Measurements from ENCODE around the gene LCE1D. TPM values are rescaled to one million over a fixed set of nuclear protein-coding genes. Genes with fewer than 3 reads are reported as not detected.

LCE1D gene
- total RNA-seq, 6 donors from 2014 or later, result not detected

GRCh38 chr1:152823294-152823693, 26.8 kb downstream of the LCE1D start:
- Histone ChIP-seq H3K27me3 (no peaks in the 10 kb centered on the region), H3K36me3 (no peaks in the 10 kb centered on the region), H3K4me3 (no peak overlapping the region), H3K9me3 (no peaks in the 10 kb centered on the region), H3K27ac (no peak overlapping the region), H3K4me1 (no peaks in the 10 kb centered on the region)
- ATAC-seq (ENCODE audit: low FRiP score in 2 of 2) (no peak), DNase-seq (no peak)
- 38 to 46% methylated on average over 5 of the region's 5 CpGs for WGBS, 2 donors
- TF ChIP-seq CTCF (IDR thresholded peaks at IDR 0.05), result no peak
- TF ChIP-seq EP300 (IDR thresholded peaks at IDR 0.05), result no peak
- no peak for TF ChIP-seq POLR2AphosphoS5 (IDR thresholded peaks at IDR 0.05)
- TF ChIP-seq POLR2A (IDR thresholded peaks at IDR 0.05), result no peak

GRCh38 chr1:152824964-152825363, 28.4 kb downstream of the LCE1D start:
- DNase-seq (no peak), ATAC-seq (ENCODE audit: low FRiP score in 2 of 2) (no peak)
- Histone ChIP-seq H3K27me3 (no peaks in the 10 kb centered on the region), H3K4me3 (no peak overlapping the region), H3K36me3 (no peaks in the 10 kb centered on the region), H3K9me3 (no peaks in the 10 kb centered on the region), H3K27ac (no peak overlapping the region), H3K4me1 (no peaks in the 10 kb centered on the region)
- TF ChIP-seq CTCF (IDR thresholded peaks at IDR 0.05), result no peak
- TF ChIP-seq EP300 (IDR thresholded peaks at IDR 0.05), result no peak
- no peak for TF ChIP-seq POLR2A (IDR thresholded peaks at IDR 0.05)
- TF ChIP-seq POLR2AphosphoS5 (IDR thresholded peaks at IDR 0.05), result no peak

GRCh38 chr1:152827173-152827572, 30.7 kb downstream of the LCE1D start, which contains the start of gene LCE1A:
LCE1A (plus strand) TSS chr1:152827473; CDS start chr1:152827473, 0 bp downstream.
- WGBS, 2 donors, result 59 to 85% methylated on average over 2 of the region's 2 CpGs
- no peaks in the 10 kb centered on the region for H3K4me1 ChIP-seq
- no peak within 1 kb of the TSS for H3K27ac ChIP-seq
- ATAC-seq (ENCODE audit: low FRiP score in 2 of 2) (no peak), DNase-seq (no peak)
- H3K9me3 ChIP-seq, result no peaks in the 10 kb centered on the region
- no peaks in the 10 kb centered on the region for H3K27me3 ChIP-seq
- TF ChIP-seq POLR2A (IDR thresholded peaks at IDR 0.05), result no peak
- no peak for TF ChIP-seq EP300 (IDR thresholded peaks at IDR 0.05)
- no peak for TF ChIP-seq POLR2AphosphoS5 (IDR thresholded peaks at IDR 0.05)
- TF ChIP-seq CTCF (IDR thresholded peaks at IDR 0.05), result no peak
- H3K4me3 ChIP-seq, result no peak within 1 kb of the TSS
- H3K36me3 ChIP-seq, result no peaks in the 10 kb centered on the region

GRCh38 chr1:152836870-152837269, 40.3 kb downstream of the LCE1D start:
- WGBS, 2 donors, result 55 to 57% methylated on average over 2 of the region's 2 CpGs
- H3K9me3 ChIP-seq, result no peaks in the 10 kb centered on the region

More at GRCh38 chr1:152836870-152837269, 40.3 kb downstream of the LCE1D start:
- TF ChIP-seq EP300 (IDR thresholded peaks at IDR 0.05) (no peak), POLR2A (IDR thresholded peaks at IDR 0.05) (no peak), POLR2AphosphoS5 (IDR thresholded peaks at IDR 0.05) (no peak), CTCF (IDR thresholded peaks at IDR 0.05) (no peak)
- no peak overlapping the region for H3K4me3 ChIP-seq
- DNase-seq (no peak), ATAC-seq (ENCODE audit: low FRiP score in 2 of 2) (no peak)
- no peaks in the 10 kb centered on the region for H3K4me1 ChIP-seq
- H3K27ac ChIP-seq, result no peak overlapping the region
- no peaks in the 10 kb centered on the region for H3K36me3 ChIP-seq
- no peaks in the 10 kb centered on the region for H3K27me3 ChIP-seq
